Measurements from ENCODE around the gene MYB.

GRCh38 chr6:135224037-135224647 is 43.0 kb downstream of the MYB start:
- TF ChIP-seq, protein P1, sequence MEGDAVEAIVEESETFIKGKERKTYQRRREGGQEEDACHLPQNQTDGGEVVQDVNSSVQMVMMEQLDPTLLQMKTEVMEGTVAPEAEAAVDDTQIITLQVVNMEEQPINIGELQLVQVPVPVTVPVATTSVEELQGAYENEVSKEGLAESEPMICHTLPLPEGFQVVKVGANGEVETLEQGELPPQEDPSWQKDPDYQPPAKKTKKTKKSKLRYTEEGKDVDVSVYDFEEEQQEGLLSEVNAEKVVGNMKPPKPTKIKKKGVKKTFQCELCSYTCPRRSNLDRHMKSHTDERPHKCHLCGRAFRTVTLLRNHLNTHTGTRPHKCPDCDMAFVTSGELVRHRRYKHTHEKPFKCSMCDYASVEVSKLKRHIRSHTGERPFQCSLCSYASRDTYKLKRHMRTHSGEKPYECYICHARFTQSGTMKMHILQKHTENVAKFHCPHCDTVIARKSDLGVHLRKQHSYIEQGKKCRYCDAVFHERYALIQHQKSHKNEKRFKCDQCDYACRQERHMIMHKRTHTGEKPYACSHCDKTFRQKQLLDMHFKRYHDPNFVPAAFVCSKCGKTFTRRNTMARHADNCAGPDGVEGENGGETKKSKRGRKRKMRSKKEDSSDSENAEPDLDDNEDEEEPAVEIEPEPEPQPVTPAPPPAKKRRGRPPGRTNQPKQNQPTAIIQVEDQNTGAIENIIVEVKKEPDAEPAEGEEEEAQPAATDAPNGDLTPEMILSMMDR (IDR thresholded peaks at IDR 0.05), result no peak
- no peak for TF ChIP-seq POLR2A (IDR thresholded peaks at IDR 0.05)
